Purkinje cell (primary cell): Measurements from ENCODE around the gene MED23. TPM values are rescaled to one million over a fixed set of nuclear protein-coding genes. Genes with fewer than 3 reads are reported as not detected.

Experiments used
- polyA plus RNA-seq: library from polyadenylated mRNA; unstranded; fragments of >200 nt; fragmentation: Nextera tagmentation; gene quantifications from 2 replicates; pipeline ENCODE4 v1.2.1, GENCODE V29; 2014

Gene MED23
- polyA plus RNA-seq: 11.3 and 13.9 TPM in 2 replicates

GRCh38 chr6:131627724-131628682, at the start of gene MED23:
Gene MED23 (minus strand): TSS chr6:131628242. CDS start chr6:131628049, 193 bp downstream.

GRCh38 chr6:131636880-131637792, 9.1 kb upstream of the MED23 start, which contains the start of gene ENPP3:
Gene ENPP3 (plus strand): TSS chr6:131637302. CDS start chr6:131637385, 83 bp downstream.

GRCh38 chr6:131572686-131573415, 55.2 kb downstream of the MED23 start, which contains the start of gene ARG1:
Gene ARG1 (plus strand): TSS chr6:131573226. CDS start chr6:131573283, 57 bp downstream.

Other genes starting within 250 kb of the MED23 start
- gene ARG1, start 55.0 kb downstream of the MED23 start, polyA plus RNA-seq: not detected in 2 replicates
- gene ENPP3, start 9.1 kb upstream of the MED23 start, polyA plus RNA-seq: 0.26 TPM in 1 of 2 replicates, not detected in the other
- not detected in 2 replicates for gene OR2A4, start 73.2 kb upstream of the MED23 start, polyA plus RNA-seq
- gene CTAGE9, start 82.8 kb upstream of the MED23 start, polyA plus RNA-seq: not detected in 2 replicates
- gene ENPP1, start 179.8 kb upstream of the MED23 start, polyA plus RNA-seq: 3.1 and 7.2 TPM in 2 replicates